Liver (tissue), 9 donors: ENCODE data around the gene ATAD5. TPM values are rescaled to one million over a fixed set of nuclear protein-coding genes. Genes with fewer than 3 reads are reported as not detected.
"Not testable (repeated sequence)": the region's sequence is repeated elsewhere in the genome, so short reads cannot be mapped to it uniquely, and the experiment has no call there.

ENCODE experiments used
- DNase-seq: peaks from one replicate; pipeline ENCODE4 v3.0.0-alpha.2; 2017; ENCODE audit warnings: low spot score
- H3K27ac ChIP-seq, 2 donors: one replicate each; pipeline ENCODE4 v1.7.0; 2013; ENCODE audit warnings: inconsistent platforms in 2 of 2, low read length in 2 of 2, control low read depth in 1 of 2, low read depth in 1 of 2, mild to moderate bottlenecking in 1 of 2
- H3K27me3 ChIP-seq, 4 donors: one replicate each; pipeline versions ENCODE4 v1.6.1 to v1.7.0; 2013; ENCODE audit warnings: low read length in 3 of 4, inconsistent platforms in 1 of 4, mild to moderate bottlenecking in 1 of 4, moderate library complexity in 1 of 4; ENCODE audit not compliant: control insufficient read depth in 4 of 4, insufficient read depth in 4 of 4
- H3K36me3 ChIP-seq, 4 donors: one replicate each; pipeline versions ENCODE4 v1.6.1 to v1.7.0; 2013; ENCODE audit warnings: low read length in 3 of 4, mild to moderate bottlenecking in 3 of 4, low read depth in 1 of 4, moderate library complexity in 1 of 4; ENCODE audit not compliant: control insufficient read depth in 4 of 4, insufficient read depth in 3 of 4
- H3K4me1 ChIP-seq, 4 donors: one replicate each; pipeline versions ENCODE4 v1.6.1 to v1.7.0; 2013; ENCODE audit warnings: low read length in 3 of 4, mild to moderate bottlenecking in 3 of 4, moderate library complexity in 1 of 4; ENCODE audit not compliant: control insufficient read depth in 4 of 4, insufficient read depth in 4 of 4
- H3K4me3 ChIP-seq, 3 donors: one replicate each; pipeline versions ENCODE4 v1.6.1 to v1.7.0; 2013; ENCODE audit warnings: low read length in 3 of 3, control low read depth in 1 of 3, low read depth in 1 of 3, mild to moderate bottlenecking in 1 of 3
- H3K9ac ChIP-seq, 2 donors: one replicate each; pipeline ENCODE4 v1.7.0; 2013; ENCODE audit warnings: low read length in 2 of 2, mild to moderate bottlenecking in 2 of 2, moderate library complexity in 2 of 2, control low read depth in 1 of 2, low read depth in 1 of 2
- H3K9me3 ChIP-seq, 4 donors: one replicate each; pipeline versions ENCODE4 v1.6.1 to v1.7.0; 2013; ENCODE audit warnings: low read length in 3 of 4; ENCODE audit not compliant: control insufficient read depth in 4 of 4
- EGR1 ChIP-seq, 2 donors: IDR thresholded peaks; 2 replicates each; pipeline ENCODE4 v1.6.1; 2016 to 2018; ENCODE audit warnings: antibody characterized with exemption in 2 of 2, low read depth in 2 of 2
- FOXA2 ChIP-seq: IDR thresholded peaks from 2 replicates; pipeline ENCODE4 v1.6.1; 2016; ENCODE audit warnings: antibody characterized with exemption
- GABPA ChIP-seq, 2 donors: IDR thresholded peaks in 1 of 2; conservative IDR thresholded peaks in 1 of 2; 2 replicates each; pipeline ENCODE4 v1.6.1; 2016; ENCODE audit warnings: antibody characterized with exemption in 2 of 2, mild to moderate bottlenecking in 1 of 2, moderate library complexity in 1 of 2
- HNF4A ChIP-seq, 2 donors: conservative IDR thresholded peaks; 2 replicates each; pipeline ENCODE4 v1.6.1; 2016; ENCODE audit warnings: antibody characterized with exemption in 2 of 2, mild to moderate bottlenecking in 2 of 2
- HNF4G ChIP-seq: IDR thresholded peaks from 2 replicates; pipeline ENCODE4 v1.6.1; 2016; ENCODE audit warnings: antibody characterized with exemption
- WGBS: extraction: QIAGEN DNeasy Blood & Tissue Kit; methylation state at CpG from one replicate; pipeline ENCODE4 v1.1.7; 2013; 5-methylcytosine and 5-hydroxymethylcytosine counted together
- polyA plus RNA-seq, 2 donors: library from polyadenylated mRNA; stranded (reverse) in 1 of 2; unstranded in 1 of 2; fragments of 200-250 nt in 1 of 2; fragments of >200 nt in 1 of 2; fragmentation: Nextera tagmentation in 1 of 2; extraction: Ambion mirVana in 1 of 2; gene quantifications; one replicate each; pipeline versions ENCODE4 v1.2.1 to v1.2.3, GENCODE V29; 2013 to 2015
- total RNA-seq, 2 donors: library from RNA; depleted of rRNA; stranded (reverse); fragments of >200 nt; gene quantifications; one replicate each; pipeline ENCODE4 v1.2.3, GENCODE V29; 2014
- TF ChIP-seq, protein P1 (sequence below): fragments of 150-350 bp; IDR thresholded peaks from 2 replicates; pipeline ENCODE4 v1.5.1; 2017; ENCODE audit warnings: improper control_type of control experiment, low read depth, low read length; ENCODE audit not compliant: missing input control
- TF ChIP-seq, protein P2 (sequence below): IDR thresholded peaks from 2 replicates; pipeline ENCODE4 v1.6.1; 2016; ENCODE audit warnings: antibody characterized with exemption
- TF ChIP-seq, protein P3 (sequence below): IDR thresholded peaks from 2 replicates; pipeline ENCODE4 v1.6.1; 2016; ENCODE audit warnings: antibody characterized with exemption
- TF ChIP-seq, protein P4 (sequence below): IDR thresholded peaks from 2 replicates; pipeline ENCODE4 v1.6.1; 2016; ENCODE audit warnings: antibody characterized with exemption
- donor health status: healthy.
- donor health status: healthy.
- donor health status: healthy.
- donor health status: healthy.
- donor health status: healthy.

ATAD5 gene
- total and polyA plus RNA-seq, 4 donors = 0.15 to 10.6 (median 0.52) TPM

DNA sequence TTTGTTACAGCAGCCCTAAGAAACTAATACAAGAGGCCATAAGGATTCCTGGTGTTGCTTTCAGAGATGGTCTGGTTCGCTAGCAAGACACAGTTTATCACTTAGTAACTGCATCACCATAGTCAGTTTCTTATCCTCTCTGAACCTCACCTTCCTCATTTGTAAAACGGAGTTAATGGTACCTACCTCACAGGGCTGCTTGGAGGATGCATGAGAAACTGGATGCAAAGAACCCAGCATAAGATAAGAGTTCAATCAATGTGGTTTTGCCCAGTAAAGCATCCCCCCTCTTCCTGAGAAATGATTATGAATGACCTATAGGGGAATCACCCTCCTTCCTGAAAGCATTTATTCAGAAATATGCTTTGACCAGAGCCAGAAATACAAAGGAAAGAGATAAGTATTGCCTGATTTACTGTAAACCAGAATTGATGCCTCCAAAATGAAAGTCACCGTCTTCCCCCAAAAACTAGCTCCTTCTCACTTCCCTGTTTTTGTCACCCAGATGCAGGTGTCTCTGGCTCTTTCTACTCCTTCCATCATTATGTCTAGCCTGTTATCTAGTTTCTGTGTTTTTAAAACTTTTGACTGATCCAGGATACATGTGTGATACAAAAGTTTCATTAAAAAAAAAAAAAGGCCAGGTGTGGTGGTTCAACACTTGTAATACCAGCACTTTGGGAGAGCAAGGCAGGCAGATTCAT lies 77.1 kb downstream of the ATAD5 start:
- DNase-seq = no peak
- no peaks in the 10 kb centered on the region for H3K36me3 ChIP-seq

DNA sequence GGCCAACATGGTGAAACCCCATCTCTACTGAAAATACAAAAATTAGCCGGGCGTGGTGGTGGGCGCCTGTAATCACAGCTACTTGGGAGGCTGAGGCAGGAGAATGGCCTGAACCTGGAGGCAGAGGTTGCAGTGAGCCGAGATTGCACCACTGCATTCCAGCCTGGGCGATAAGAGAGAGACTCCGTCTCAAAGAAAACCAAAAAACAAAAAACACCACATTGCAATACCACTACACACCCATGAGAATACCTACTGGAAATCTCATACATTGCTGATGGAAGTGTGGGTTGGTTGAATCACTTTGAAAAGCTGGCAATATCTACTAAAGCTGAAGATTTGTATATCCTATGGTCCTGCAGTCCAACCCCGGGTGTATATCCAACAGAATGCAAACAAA lies 78.4 kb downstream of the ATAD5 start:
- DNase-seq, H3K9ac ChIP-seq: not testable (repeated sequence)
- 95% methylated on average over 7 of the region's 7 CpGs for WGBS

More for the DNA sequence above, 77.1 kb downstream of the ATAD5 start:
- Histone ChIP-seq H3K27me3 (no peaks in the 10 kb centered on the region), H3K9ac (no peak overlapping the region), H3K27ac (no peak overlapping the region), H3K9me3 (no peaks in the 10 kb centered on the region), H3K4me1 (peaks cover 0 to 18% (median 9%) of the 10 kb centered on the region in 4 donors), H3K4me3 (no peak overlapping the region)
- 81% methylated on average over 3 of the region's 3 CpGs for WGBS
- TF ChIP-seq, protein P1, sequence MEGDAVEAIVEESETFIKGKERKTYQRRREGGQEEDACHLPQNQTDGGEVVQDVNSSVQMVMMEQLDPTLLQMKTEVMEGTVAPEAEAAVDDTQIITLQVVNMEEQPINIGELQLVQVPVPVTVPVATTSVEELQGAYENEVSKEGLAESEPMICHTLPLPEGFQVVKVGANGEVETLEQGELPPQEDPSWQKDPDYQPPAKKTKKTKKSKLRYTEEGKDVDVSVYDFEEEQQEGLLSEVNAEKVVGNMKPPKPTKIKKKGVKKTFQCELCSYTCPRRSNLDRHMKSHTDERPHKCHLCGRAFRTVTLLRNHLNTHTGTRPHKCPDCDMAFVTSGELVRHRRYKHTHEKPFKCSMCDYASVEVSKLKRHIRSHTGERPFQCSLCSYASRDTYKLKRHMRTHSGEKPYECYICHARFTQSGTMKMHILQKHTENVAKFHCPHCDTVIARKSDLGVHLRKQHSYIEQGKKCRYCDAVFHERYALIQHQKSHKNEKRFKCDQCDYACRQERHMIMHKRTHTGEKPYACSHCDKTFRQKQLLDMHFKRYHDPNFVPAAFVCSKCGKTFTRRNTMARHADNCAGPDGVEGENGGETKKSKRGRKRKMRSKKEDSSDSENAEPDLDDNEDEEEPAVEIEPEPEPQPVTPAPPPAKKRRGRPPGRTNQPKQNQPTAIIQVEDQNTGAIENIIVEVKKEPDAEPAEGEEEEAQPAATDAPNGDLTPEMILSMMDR = no peak
- no peak for TF ChIP-seq HNF4G
- TF ChIP-seq, protein P2, sequence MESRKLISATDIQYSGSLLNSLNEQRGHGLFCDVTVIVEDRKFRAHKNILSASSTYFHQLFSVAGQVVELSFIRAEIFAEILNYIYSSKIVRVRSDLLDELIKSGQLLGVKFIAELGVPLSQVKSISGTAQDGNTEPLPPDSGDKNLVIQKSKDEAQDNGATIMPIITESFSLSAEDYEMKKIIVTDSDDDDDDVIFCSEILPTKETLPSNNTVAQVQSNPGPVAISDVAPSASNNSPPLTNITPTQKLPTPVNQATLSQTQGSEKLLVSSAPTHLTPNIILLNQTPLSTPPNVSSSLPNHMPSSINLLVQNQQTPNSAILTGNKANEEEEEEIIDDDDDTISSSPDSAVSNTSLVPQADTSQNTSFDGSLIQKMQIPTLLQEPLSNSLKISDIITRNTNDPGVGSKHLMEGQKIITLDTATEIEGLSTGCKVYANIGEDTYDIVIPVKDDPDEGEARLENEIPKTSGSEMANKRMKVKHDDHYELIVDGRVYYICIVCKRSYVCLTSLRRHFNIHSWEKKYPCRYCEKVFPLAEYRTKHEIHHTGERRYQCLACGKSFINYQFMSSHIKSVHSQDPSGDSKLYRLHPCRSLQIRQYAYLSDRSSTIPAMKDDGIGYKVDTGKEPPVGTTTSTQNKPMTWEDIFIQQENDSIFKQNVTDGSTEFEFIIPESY = no peak
- TF ChIP-seq, protein P3, sequence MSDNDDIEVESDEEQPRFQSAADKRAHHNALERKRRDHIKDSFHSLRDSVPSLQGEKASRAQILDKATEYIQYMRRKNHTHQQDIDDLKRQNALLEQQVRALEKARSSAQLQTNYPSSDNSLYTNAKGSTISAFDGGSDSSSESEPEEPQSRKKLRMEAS = no peak

DNA sequence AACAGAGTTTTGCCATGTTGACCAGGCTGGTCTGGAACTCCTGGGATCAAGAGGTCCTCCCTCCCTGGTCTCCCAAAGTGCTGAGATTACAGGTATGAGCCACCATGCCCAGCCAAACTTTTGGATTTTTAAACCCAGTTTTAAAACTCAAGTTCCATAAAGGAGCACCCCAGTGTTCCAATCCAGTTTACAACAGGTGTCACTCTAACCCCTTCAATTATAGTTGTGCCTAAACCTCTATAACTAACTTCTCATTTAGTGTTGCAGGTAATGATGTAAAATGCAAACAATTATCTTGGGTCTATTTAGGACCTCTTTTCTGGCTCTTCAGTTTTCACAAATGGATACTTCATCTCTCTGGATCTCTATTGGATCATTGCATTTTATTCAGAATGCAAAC lies 82.2 kb downstream of the ATAD5 start:
- Histone ChIP-seq H3K4me3 (no peak overlapping the region), H3K36me3 (no peaks in the 10 kb centered on the region), H3K9me3 (no peaks in the 10 kb centered on the region), H3K9ac (no peak overlapping the region), H3K27me3 (no peaks in the 10 kb centered on the region), H3K27ac (no peak overlapping the region), H3K4me1 (no peaks in the 10 kb centered on the region)
- DNase-seq = no peak
- TF ChIP-seq HNF4A (conservative IDR thresholded peaks at IDR 0.05) (no peak), GABPA (IDR thresholded peaks at IDR 0.05 in 1 of 2, conservative IDR thresholded peaks at IDR 0.05 in 1 of 2) (no peak), EGR1 (IDR thresholded peaks at IDR 0.05; ENCODE audit: low read depth in 2 of 2) (no peak), FOXA2 (no peak)
- TF ChIP-seq, protein P4, sequence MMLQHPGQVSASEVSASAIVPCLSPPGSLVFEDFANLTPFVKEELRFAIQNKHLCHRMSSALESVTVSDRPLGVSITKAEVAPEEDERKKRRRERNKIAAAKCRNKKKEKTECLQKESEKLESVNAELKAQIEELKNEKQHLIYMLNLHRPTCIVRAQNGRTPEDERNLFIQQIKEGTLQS = no peak
- TF ChIP-seq, protein P1 = no peak

More for the DNA sequence above, 78.4 kb downstream of the ATAD5 start:
- not testable (repeated sequence) for H3K27me3 ChIP-seq, H3K9me3 ChIP-seq, H3K4me3 ChIP-seq, H3K36me3 ChIP-seq, H3K27ac ChIP-seq
- H3K4me1 ChIP-seq = peaks cover 0 to 18% (median 8%) of the 10 kb centered on the region in 4 donors
